ENCODE results near the gene KIAA2012. TPM values are rescaled to one million over a fixed set of nuclear protein-coding genes. Genes with fewer than 3 reads are reported as not detected.

Gene KIAA2012
- total and polyA plus RNA-seq, 5 donors from 2014 or later: not detected

DNA sequence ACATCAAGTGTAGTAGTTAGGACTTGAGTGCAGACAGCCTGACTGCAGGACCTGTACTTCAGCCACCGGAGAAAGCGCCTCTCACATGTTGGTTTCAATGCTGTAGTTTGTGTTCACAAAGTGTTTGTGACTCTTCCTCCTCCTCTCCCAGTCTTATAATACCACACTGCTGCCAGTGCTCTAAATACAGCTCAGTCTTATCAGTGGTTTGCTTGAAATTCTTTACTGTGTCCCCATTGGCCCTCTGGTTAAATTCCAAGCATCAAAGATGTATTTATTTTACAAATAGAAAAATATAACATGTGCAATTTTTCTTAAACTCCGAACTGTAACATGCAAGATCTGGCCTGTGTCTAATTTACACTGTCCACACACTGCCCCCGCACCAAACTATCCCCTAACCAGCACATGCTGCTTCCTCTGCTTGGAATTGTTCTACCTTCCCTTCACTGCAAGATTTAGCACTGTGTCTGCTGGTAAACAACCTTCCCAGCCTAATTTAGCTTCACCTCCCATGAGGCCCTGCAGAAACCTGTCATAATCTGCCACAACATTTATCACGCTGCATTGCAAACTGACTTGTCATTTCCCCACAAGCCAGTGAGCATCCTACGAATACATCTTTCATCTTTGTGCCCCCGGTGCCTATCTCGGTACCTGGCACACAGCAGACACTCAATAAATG is 88.2 kb downstream of the KIAA2012 start:
- Mint-ChIP-seq H3K27me3 (peaks cover 15% of the 10 kb centered on the region), H3K4me3 (no peak overlapping the region), H3K9me3 (peaks cover 0 to 1% (median 0%) of the 10 kb centered on the region in 7 donors), H3K27ac (peak overlapping the region in 1 of 3 donors; percentile 15), H3K36me3 (no peaks in the 10 kb centered on the region), H3K4me1 (no peaks in the 10 kb centered on the region)
- ATAC-seq (ENCODE audit: low read depth in 2 of 2) (no peak), DNase-seq (no peak)
- Histone ChIP-seq H3K36me3 (ENCODE audit: control insufficient read depth, insufficient read depth, low read length) (no peaks in the 10 kb centered on the region), H3K27ac (ENCODE audit: insufficient read depth, low read length, poor library complexity, severe bottlenecking) (no peak overlapping the region), H3K27me3 (ENCODE audit: control insufficient read depth, insufficient read depth, low read length) (peaks cover 1% of the 10 kb centered on the region), H3K4me3 (ENCODE audit: low read depth, low read length) (no peak overlapping the region), H3K9me3 (ENCODE audit: control insufficient read depth in 2 of 2, low read length in 2 of 2) (no peaks in the 10 kb centered on the region), H3K4me1 (ENCODE audit: control insufficient read depth, insufficient read depth, low read length, poor library complexity, severe bottlenecking) (no peaks in the 10 kb centered on the region)

- Mint-ChIP-seq H3K27ac (no peak overlapping the region), H3K4me1 (peaks cover 0 to 2% (median 0%) of the 10 kb centered on the region in 4 donors), H3K4me3 (no peak overlapping the region), H3K27me3 (no peaks in the 10 kb centered on the region), H3K36me3 (no peaks in the 10 kb centered on the region), H3K9me3 (peaks cover 0 to 1% (median 0%) of the 10 kb centered on the region in 7 donors)
- Histone ChIP-seq H3K27me3 (ENCODE audit: control insufficient read depth, insufficient read depth, low read length) (no peaks in the 10 kb centered on the region), H3K9me3 (ENCODE audit: control insufficient read depth in 2 of 2, low read length in 2 of 2) (no peaks in the 10 kb centered on the region), H3K4me3 (ENCODE audit: low read depth, low read length) (no peak overlapping the region), H3K36me3 (ENCODE audit: control insufficient read depth, insufficient read depth, low read length) (no peaks in the 10 kb centered on the region), H3K27ac (ENCODE audit: insufficient read depth, low read length, poor library complexity, severe bottlenecking) (no peak overlapping the region), H3K4me1 (ENCODE audit: control insufficient read depth, insufficient read depth, low read length, poor library complexity, severe bottlenecking) (no peaks in the 10 kb centered on the region)
- ATAC-seq (ENCODE audit: low read depth in 2 of 2) (no peak), DNase-seq (no peak)
These were observed 91.4 kb downstream of the KIAA2012 start for GRCh38 chr2:202164411-202164810.

DNA sequence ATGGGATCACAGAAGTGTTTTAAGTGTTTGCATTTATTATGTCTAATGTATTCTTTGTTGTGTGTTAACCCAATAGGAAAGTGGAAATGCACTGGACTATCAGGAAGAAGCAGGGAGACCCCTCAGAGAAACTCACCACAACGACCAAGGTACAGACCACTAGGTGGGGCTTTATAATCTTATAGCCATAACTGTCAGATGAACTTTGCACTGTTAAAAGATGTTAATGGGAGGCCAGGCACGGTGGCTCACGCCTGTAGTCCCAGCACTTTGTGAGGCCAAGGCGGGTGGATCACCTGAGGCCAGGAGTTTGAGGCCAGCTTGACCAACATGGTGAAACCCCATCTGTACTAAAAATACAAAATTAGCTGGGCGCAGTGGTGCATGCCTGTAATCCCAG is 92.2 kb downstream of the KIAA2012 start:
- no peaks in the 10 kb centered on the region for H3K4me1 ChIP-seq (ENCODE audit: control insufficient read depth, insufficient read depth, low read length, poor library complexity, severe bottlenecking)
- no peaks in the 10 kb centered on the region for H3K27me3 ChIP-seq (ENCODE audit: control insufficient read depth, insufficient read depth, low read length)
- no peak overlapping the region for H3K4me3 Mint-ChIP-seq
- ATAC-seq (ENCODE audit: low read depth in 2 of 2) (no peak), DNase-seq (no peak)
- H3K27ac ChIP-seq (ENCODE audit: insufficient read depth, low read length, poor library complexity, severe bottlenecking): no peak overlapping the region
- no peak overlapping the region for H3K4me3 ChIP-seq (ENCODE audit: low read depth, low read length)
- no peaks in the 10 kb centered on the region for H3K9me3 ChIP-seq (ENCODE audit: control insufficient read depth in 2 of 2, low read length in 2 of 2)
- H3K9me3 Mint-ChIP-seq: peaks cover 0 to 1% (median 0%) of the 10 kb centered on the region in 7 donors
- H3K27ac Mint-ChIP-seq: no peak overlapping the region
- H3K4me1 Mint-ChIP-seq: peaks cover 0 to 2% (median 0%) of the 10 kb centered on the region in 4 donors
- H3K36me3 Mint-ChIP-seq: no peaks in the 10 kb centered on the region
- H3K27me3 Mint-ChIP-seq: no peaks in the 10 kb centered on the region
- no peaks in the 10 kb centered on the region for H3K36me3 ChIP-seq (ENCODE audit: control insufficient read depth, insufficient read depth, low read length)

DNA sequence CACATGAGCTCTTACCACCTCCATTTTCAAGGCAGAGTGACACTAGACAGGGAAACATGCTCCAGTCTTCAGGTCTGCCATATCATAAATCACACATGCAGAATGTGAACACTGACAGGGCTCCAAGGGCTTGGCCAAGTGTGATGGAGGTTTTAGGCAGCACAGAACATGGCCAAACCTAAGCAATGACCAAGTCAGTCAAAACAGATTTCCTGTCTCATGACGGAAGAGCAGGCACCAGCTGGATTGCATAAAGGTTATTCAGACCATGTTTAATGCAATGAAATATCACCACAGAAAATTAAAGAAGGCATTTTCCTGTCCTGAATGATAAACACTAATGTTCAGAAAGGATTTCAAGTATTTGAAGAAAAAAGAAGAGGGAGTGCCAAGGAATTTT is 92.9 kb downstream of the KIAA2012 start:
- no peak overlapping the region for H3K4me3 ChIP-seq (ENCODE audit: low read depth, low read length)
- no peaks in the 10 kb centered on the region for H3K27me3 Mint-ChIP-seq
- no peaks in the 10 kb centered on the region for H3K9me3 ChIP-seq (ENCODE audit: control insufficient read depth in 2 of 2, low read length in 2 of 2)
- H3K36me3 Mint-ChIP-seq: no peaks in the 10 kb centered on the region
- no peak overlapping the region for H3K27ac ChIP-seq (ENCODE audit: insufficient read depth, low read length, poor library complexity, severe bottlenecking)
- H3K4me1 Mint-ChIP-seq: peaks cover 0 to 4% (median 0%) of the 10 kb centered on the region in 4 donors
- DNase-seq (no peak), ATAC-seq (ENCODE audit: low read depth in 2 of 2) (no peak)
- no peak overlapping the region for H3K4me3 Mint-ChIP-seq
- no peaks in the 10 kb centered on the region for H3K4me1 ChIP-seq (ENCODE audit: control insufficient read depth, insufficient read depth, low read length, poor library complexity, severe bottlenecking)
- H3K9me3 Mint-ChIP-seq: peaks cover 0 to 1% (median 0%) of the 10 kb centered on the region in 7 donors
- no peaks in the 10 kb centered on the region for H3K36me3 ChIP-seq (ENCODE audit: control insufficient read depth, insufficient read depth, low read length)
- H3K27me3 ChIP-seq (ENCODE audit: control insufficient read depth, insufficient read depth, low read length): no peaks in the 10 kb centered on the region
- H3K27ac Mint-ChIP-seq: no peak overlapping the region

- peaks cover 9% of the 10 kb centered on the region for H3K4me1 ChIP-seq (ENCODE audit: control insufficient read depth, insufficient read depth, low read length, poor library complexity, severe bottlenecking)
- no peak for ATAC-seq (ENCODE audit: low read depth in 2 of 2)
- Mint-ChIP-seq H3K4me3 (no peak overlapping the region), H3K27ac (no peak overlapping the region), H3K4me1 (peaks cover 5 to 21% (median 11%) of the 10 kb centered on the region in 4 donors), H3K9me3 (no peaks in the 10 kb centered on the region), H3K36me3 (no peaks in the 10 kb centered on the region), H3K27me3 (no peaks in the 10 kb centered on the region)
- no peak overlapping the region for H3K27ac ChIP-seq (ENCODE audit: insufficient read depth, low read length, poor library complexity, severe bottlenecking)
- H3K9me3 ChIP-seq (ENCODE audit: control insufficient read depth in 2 of 2, low read length in 2 of 2): no peaks in the 10 kb centered on the region
- H3K4me3 ChIP-seq (ENCODE audit: low read depth, low read length): no peak overlapping the region
- no peaks in the 10 kb centered on the region for H3K36me3 ChIP-seq (ENCODE audit: control insufficient read depth, insufficient read depth, low read length)
- no peak for DNase-seq
- no peaks in the 10 kb centered on the region for H3K27me3 ChIP-seq (ENCODE audit: control insufficient read depth, insufficient read depth, low read length)
These were observed 96.1 kb downstream of the KIAA2012 start for GRCh38 chr2:202169131-202169530.

- DNase-seq (no peak), ATAC-seq (ENCODE audit: low read depth in 2 of 2) (no peak)
- Mint-ChIP-seq H3K36me3 (no peaks in the 10 kb centered on the region), H3K27me3 (no peaks in the 10 kb centered on the region), H3K4me3 (no peak overlapping the region), H3K27ac (no peak overlapping the region), H3K4me1 (peaks cover 5 to 21% (median 11%) of the 10 kb centered on the region in 4 donors), H3K9me3 (no peaks in the 10 kb centered on the region)
- Histone ChIP-seq H3K9me3 (ENCODE audit: control insufficient read depth in 2 of 2, low read length in 2 of 2) (no peaks in the 10 kb centered on the region), H3K36me3 (ENCODE audit: control insufficient read depth, insufficient read depth, low read length) (no peaks in the 10 kb centered on the region), H3K4me3 (ENCODE audit: low read depth, low read length) (no peak overlapping the region), H3K27me3 (ENCODE audit: control insufficient read depth, insufficient read depth, low read length) (no peaks in the 10 kb centered on the region), H3K4me1 (ENCODE audit: control insufficient read depth, insufficient read depth, low read length, poor library complexity, severe bottlenecking) (peaks cover 9% of the 10 kb centered on the region), H3K27ac (ENCODE audit: insufficient read depth, low read length, poor library complexity, severe bottlenecking) (no peak overlapping the region)
These were observed 96.9 kb downstream of the KIAA2012 start for GRCh38 chr2:202169832-202170424.

DNA sequence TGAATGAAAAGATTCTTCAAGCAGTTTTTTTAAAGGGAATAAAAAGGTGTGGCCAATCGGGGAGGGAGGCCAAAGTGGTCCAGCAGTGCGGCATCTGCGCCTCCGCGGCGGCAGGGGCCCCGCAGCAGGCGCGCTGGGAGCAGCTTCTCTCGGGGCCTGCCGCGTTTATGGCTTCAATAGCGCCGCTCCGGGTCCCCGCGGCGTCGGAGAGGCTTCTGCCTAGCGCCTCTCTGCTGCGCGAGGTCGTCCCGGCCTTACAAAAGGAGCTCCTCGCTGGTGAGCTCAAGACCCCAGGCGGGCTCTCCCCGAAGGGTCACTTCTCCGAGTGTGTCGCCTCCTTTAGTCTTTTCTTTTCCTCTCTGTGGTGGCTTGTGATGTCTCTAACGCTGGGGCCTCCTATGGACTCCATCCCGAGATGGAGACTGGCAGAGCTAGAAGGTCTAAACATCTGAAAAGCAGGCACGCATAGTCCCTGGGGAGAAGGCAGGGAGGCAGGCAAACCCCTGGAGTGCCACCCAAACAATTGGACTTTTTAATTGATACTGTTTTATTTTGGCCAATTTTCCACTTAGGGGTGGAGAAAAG is 98.3 kb downstream of the KIAA2012 start:
- Histone ChIP-seq H3K9me3 (ENCODE audit: control insufficient read depth in 2 of 2, low read length in 2 of 2) (no peaks in the 10 kb centered on the region), H3K27me3 (ENCODE audit: control insufficient read depth, insufficient read depth, low read length) (no peaks in the 10 kb centered on the region), H3K27ac (ENCODE audit: insufficient read depth, low read length, poor library complexity, severe bottlenecking) (no peak overlapping the region), H3K4me3 (ENCODE audit: low read depth, low read length) (no peak overlapping the region), H3K36me3 (ENCODE audit: control insufficient read depth, insufficient read depth, low read length) (no peaks in the 10 kb centered on the region), H3K4me1 (ENCODE audit: control insufficient read depth, insufficient read depth, low read length, poor library complexity, severe bottlenecking) (peaks cover 9% of the 10 kb centered on the region)
- Mint-ChIP-seq H3K36me3 (no peaks in the 10 kb centered on the region), H3K9me3 (no peaks in the 10 kb centered on the region), H3K27me3 (no peaks in the 10 kb centered on the region), H3K4me1 (peaks cover 8 to 21% (median 12%) of the 10 kb centered on the region in 4 donors), H3K27ac (no peak overlapping the region), H3K4me3 (no peak overlapping the region)
- ATAC-seq (ENCODE audit: low read depth in 2 of 2) (no peak), DNase-seq (no peak)

Measured in CD4-positive, CD25-positive, alpha-beta regulatory T cell (primary cell).